HEK293 (cell line): Measurements from ENCODE around the gene TOR2A.

Experiments
- CTCF ChIA-PET: fragments of 350-600 bp; formaldehyde crosslinking; extraction: SDS; loops from one replicate; lab custom pipeline; 2021; ENCODE audit warnings: antibody characterized with exemption; lab: Yijun Ruan, JAX
- POLR2A ChIA-PET: fragments of 300-600 bp; formaldehyde crosslinking; extraction: SDS; loops from one replicate; lab custom pipeline; 2020; ENCODE audit warnings: antibody characterized with exemption, inconsistent platforms; lab: Yijun Ruan, JAX
- H3K27ac ChIP-seq: fragments of 200-500 bp; sonication (Bioruptor generic); 2 replicates; pipeline ENCODE4 v1.5.1; 2014; ENCODE audit warnings: low read depth, low read length, control low read depth, inconsistent platforms; ENCODE audit errors: extremely low read depth
- H3K36me3 ChIP-seq, 2 experiments: fragments of 200-500 bp in 1 of 2; sonication (Bioruptor generic) in 1 of 2; 1 replicate in 1 of 2; 2 replicates in 1 of 2; pipeline ENCODE4 v1.5.1; 2014 to 2017; ENCODE audit warnings: inconsistent platforms in 2 of 2, low read length in 2 of 2; ENCODE audit not compliant: control insufficient read depth in 2 of 2, insufficient read depth in 1 of 2
- H3K4me1 ChIP-seq: fragments of 200-500 bp; sonication (Bioruptor generic); 2 replicates; pipeline ENCODE4 v1.5.1; 2014; ENCODE audit warnings: mild to moderate bottlenecking, low read length, inconsistent platforms; ENCODE audit not compliant: control insufficient read depth, insufficient read depth
- H3K4me3 ChIP-seq: 2 replicates; pipeline ENCODE4 v1.5.1; 2011; ENCODE audit warnings: low read depth, mild to moderate bottlenecking, control low read depth, low read length, moderate library complexity
- H3K9me3 ChIP-seq: fragments of 200-500 bp; sonication (Bioruptor generic); 2 replicates; pipeline ENCODE4 v1.5.1; 2014; ENCODE audit warnings: low read depth, low read length, inconsistent platforms; ENCODE audit not compliant: control insufficient read depth, insufficient read depth
- GLIS1 ChIP-seq: fragments of 450-650 bp; formaldehyde crosslinking; IDR thresholded peaks from 2 replicates; pipeline ENCODE4 v1.5.1; 2016; ENCODE audit warnings: missing biosample characterization, missing genetic modification characterization
- HOXC10 ChIP-seq: sonication (generic); formaldehyde crosslinking; IDR thresholded peaks from 2 replicates; pipeline ENCODE4 v1.8.1; 2023; ENCODE audit warnings: mild to moderate bottlenecking, missing genetic modification reagents
- KLF10 ChIP-seq: fragments of 450-650 bp; IDR thresholded peaks from 2 replicates; pipeline ENCODE4 v1.5.1; 2018; ENCODE audit warnings: missing biosample characterization, mild to moderate bottlenecking, missing genetic modification characterization
- ZNF2 ChIP-seq: fragments of 450-650 bp; formaldehyde crosslinking; IDR thresholded peaks from 2 replicates; pipeline ENCODE4 v1.5.1; 2016; ENCODE audit warnings: missing biosample characterization, missing genetic modification characterization
- ZNF341 ChIP-seq: fragments of 450-650 bp; formaldehyde crosslinking; IDR thresholded peaks from 2 replicates; pipeline ENCODE4; 2016; ENCODE audit warnings: low read depth, missing biosample characterization, missing genetic modification characterization
- ZNF548 ChIP-seq: fragments of 450-650 bp; formaldehyde crosslinking; IDR thresholded peaks from 2 replicates; pipeline ENCODE4 v1.5.1; 2016; ENCODE audit warnings: missing biosample characterization, missing genetic modification characterization
- ZNF629 ChIP-seq: fragments of 450-650 bp; formaldehyde crosslinking; IDR thresholded peaks from 2 replicates; pipeline ENCODE4 v1.5.1; 2017; ENCODE audit warnings: missing biosample characterization, missing genetic modification characterization
- ZNF707 ChIP-seq: fragments of 450-650 bp; formaldehyde crosslinking; IDR thresholded peaks from 2 replicates; pipeline ENCODE4 v1.5.1; 2016; ENCODE audit warnings: missing biosample characterization, missing genetic modification characterization
- TF ChIP-seq, protein P1 (sequence below): fragments of 450-650 bp; formaldehyde crosslinking; IDR thresholded peaks from 2 replicates; pipeline ENCODE4 v1.5.1; 2017; ENCODE audit warnings: missing biosample characterization, missing genetic modification characterization
- TF ChIP-seq, protein P2 (sequence below): fragments of 450-650 bp; formaldehyde crosslinking; IDR thresholded peaks from 2 replicates; pipeline ENCODE4 v1.5.1; 2016; ENCODE audit warnings: missing biosample characterization, missing genetic modification characterization
- TF ChIP-seq, protein P3 (sequence below): fragments of 450-650 bp; formaldehyde crosslinking; conservative IDR thresholded peaks from 2 replicates; pipeline ENCODE4 v1.5.1; 2016; ENCODE audit warnings: low read depth, missing biosample characterization, missing genetic modification characterization

TOR2A gene

DNA sequence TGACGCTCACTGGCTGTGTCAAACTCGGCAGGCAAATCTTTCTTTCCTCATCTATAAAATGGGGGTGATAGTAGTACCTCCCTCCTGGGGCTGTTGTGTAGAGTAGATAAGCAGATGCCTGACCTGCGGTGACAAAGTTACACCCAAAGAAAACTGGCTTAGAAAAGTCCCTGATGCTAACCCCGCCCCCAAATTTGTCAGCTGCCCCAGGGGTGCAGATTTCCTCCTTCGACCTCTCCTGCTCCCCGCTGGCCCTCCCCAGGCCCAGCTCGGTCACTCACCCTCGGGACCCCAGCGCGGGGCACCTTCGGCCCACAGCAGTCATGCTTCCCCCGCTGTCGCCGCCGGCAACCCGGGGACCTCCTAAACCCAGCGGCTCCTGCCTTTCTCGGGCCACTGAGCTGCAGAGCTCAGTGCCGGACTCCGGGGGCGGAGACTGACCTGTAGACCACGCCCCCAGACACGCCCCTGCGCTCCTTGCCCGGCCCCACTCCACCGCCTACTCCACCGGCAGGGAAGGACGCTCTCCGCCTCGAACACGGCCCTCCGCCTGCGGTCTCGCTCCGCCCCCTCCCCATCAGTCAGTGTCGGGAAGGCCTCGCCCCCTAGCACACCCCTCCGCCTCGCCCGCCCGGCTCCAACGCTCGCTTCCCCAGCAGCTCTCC lies 35.9 kb upstream of the TOR2A start (continued):
- TF ChIP-seq, protein P1, sequence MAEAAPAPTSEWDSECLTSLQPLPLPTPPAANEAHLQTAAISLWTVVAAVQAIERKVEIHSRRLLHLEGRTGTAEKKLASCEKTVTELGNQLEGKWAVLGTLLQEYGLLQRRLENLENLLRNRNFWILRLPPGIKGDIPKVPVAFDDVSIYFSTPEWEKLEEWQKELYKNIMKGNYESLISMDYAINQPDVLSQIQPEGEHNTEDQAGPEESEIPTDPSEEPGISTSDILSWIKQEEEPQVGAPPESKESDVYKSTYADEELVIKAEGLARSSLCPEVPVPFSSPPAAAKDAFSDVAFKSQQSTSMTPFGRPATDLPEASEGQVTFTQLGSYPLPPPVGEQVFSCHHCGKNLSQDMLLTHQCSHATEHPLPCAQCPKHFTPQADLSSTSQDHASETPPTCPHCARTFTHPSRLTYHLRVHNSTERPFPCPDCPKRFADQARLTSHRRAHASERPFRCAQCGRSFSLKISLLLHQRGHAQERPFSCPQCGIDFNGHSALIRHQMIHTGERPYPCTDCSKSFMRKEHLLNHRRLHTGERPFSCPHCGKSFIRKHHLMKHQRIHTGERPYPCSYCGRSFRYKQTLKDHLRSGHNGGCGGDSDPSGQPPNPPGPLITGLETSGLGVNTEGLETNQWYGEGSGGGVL (tag by site-specific recombination): no peak

DNA sequence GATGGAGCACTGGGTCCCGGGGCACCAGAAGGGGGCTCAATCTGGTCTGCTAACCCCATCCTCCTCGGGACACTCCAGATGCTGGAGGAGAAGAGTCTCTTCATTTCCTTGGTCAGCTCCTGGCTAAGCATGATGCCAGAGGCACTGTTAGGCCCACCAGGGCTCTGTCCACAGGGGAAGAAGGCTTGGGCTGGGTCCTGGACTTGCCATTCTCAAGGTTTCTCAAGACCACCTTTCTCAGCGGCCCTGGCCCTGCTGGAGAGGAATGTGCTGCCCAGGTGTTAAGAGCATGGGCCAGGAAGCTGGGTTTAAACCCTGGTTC lies 35.5 kb upstream of the TOR2A start:
- H3K9me3 ChIP-seq: no peaks in the 10 kb centered on the region
- ChIA-PET CTCF (interaction anchor here (0.7 to 1.6 kb wide), 5 partner anchors 14 to 267 kb away, joined by 4 to 12 read pairs (median 4); partner anchors contain the start of gene TOR2A), POLR2A (interaction anchor here (0.6 to 1.9 kb wide), 13 partner anchors 9 to 156 kb away, joined by 3 to 10 read pairs (median 6); partner anchors contain the start of genes CDK9, ST6GALNAC4 and TOR2A)
- TF ChIP-seq ZNF629 (tag by site-specific recombination) (no peak), ZNF707 (tag by site-specific recombination) (no peak), ZNF2 (tag by site-specific recombination) (no peak), HOXC10 (CRISPR knock-in tag) (no peak)
- TF ChIP-seq, protein P2, sequence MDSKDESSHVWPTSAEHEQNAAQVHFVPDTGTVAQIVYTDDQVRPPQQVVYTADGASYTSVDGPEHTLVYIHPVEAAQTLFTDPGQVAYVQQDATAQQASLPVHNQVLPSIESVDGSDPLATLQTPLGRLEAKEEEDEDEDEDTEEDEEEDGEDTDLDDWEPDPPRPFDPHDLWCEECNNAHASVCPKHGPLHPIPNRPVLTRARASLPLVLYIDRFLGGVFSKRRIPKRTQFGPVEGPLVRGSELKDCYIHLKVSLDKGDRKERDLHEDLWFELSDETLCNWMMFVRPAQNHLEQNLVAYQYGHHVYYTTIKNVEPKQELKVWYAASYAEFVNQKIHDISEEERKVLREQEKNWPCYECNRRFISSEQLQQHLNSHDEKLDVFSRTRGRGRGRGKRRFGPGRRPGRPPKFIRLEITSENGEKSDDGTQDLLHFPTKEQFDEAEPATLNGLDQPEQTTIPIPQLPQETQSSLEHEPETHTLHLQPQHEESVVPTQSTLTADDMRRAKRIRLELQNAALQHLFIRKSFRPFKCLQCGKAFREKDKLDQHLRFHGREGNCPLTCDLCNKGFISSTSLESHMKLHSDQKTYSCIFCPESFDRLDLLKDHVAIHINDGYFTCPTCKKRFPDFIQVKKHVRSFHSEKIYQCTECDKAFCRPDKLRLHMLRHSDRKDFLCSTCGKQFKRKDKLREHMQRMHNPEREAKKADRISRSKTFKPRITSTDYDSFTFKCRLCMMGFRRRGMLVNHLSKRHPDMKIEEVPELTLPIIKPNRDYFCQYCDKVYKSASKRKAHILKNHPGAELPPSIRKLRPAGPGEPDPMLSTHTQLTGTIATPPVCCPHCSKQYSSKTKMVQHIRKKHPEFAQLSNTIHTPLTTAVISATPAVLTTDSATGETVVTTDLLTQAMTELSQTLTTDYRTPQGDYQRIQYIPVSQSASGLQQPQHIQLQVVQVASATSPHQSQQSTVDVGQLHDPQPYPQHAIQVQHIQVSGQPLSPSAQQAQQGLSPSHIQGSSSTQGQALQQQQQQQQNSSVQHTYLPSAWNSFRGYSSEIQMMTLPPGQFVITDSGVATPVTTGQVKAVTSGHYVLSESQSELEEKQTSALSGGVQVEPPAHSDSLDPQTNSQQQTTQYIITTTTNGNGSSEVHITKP (tag by site-specific recombination): no peak
- H3K4me1 ChIP-seq: no peaks in the 10 kb centered on the region
- no peak overlapping the region for H3K27ac ChIP-seq
- no peaks in the 10 kb centered on the region for H3K36me3 ChIP-seq
- no peak overlapping the region for H3K4me3 ChIP-seq

DNA sequence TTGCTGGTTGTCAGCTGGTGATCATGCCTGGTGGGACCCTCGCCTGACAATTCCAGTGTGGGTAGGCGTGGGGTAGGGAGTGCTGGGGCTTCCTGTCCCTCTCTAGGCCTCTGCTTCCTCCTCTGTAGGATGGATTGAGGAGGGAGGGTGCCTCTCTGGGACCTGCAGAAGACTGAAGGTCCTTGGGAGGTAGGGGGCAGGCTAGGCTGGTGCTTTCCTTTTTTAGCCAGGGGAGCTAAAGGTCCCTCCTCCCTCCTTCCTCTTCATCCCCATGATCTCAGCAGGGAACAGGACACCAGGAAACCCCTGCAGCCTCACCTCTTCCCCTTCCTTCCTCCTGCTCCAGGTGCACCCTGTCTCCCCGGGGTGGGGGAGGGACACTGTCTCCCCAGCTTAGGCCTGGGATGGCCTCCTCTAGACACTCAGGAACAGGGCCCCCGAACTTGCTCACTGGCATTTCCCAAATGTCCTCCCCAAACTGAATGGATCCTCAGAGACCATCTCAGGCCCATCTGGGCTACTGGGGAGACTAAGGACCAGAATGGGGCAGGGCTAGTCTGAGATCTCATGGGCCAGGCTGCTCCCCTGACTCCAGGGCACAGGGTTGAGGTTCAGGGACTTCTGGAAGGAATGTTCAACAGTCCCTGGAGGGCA lies 35.0 kb upstream of the TOR2A start:
- Histone ChIP-seq H3K4me1 (no peaks in the 10 kb centered on the region), H3K9me3 (no peaks in the 10 kb centered on the region), H3K27ac (no peak overlapping the region), H3K36me3 (no peaks in the 10 kb centered on the region), H3K4me3 (no peak overlapping the region)
- CTCF ChIA-PET: interaction anchor here (0.6 to 3.1 kb wide), 4 partner anchors 15 to 266 kb away, joined by 3 to 14 read pairs (median 4); partner anchors contain the start of gene CDK9
- POLR2A ChIA-PET: interaction anchor here (1.1 to 1.9 kb wide), 3 partner anchors 23 to 147 kb away, joined by 4 to 7 read pairs (median 4); partner anchors contain the start of gene ST6GALNAC4
- TF ChIP-seq GLIS1 (0 out of 2 replicates have a peak, but pooled peaks have one; percentile 11), ZNF341 (tag by site-specific recombination) (peak; percentile 43; the same call in 1 of the 2 replicates), KLF10 (tag by site-specific recombination) (no peak), ZNF548 (tag by site-specific recombination) (no peak), ZNF2 (tag by site-specific recombination) (no peak)
- TF ChIP-seq, protein P3, sequence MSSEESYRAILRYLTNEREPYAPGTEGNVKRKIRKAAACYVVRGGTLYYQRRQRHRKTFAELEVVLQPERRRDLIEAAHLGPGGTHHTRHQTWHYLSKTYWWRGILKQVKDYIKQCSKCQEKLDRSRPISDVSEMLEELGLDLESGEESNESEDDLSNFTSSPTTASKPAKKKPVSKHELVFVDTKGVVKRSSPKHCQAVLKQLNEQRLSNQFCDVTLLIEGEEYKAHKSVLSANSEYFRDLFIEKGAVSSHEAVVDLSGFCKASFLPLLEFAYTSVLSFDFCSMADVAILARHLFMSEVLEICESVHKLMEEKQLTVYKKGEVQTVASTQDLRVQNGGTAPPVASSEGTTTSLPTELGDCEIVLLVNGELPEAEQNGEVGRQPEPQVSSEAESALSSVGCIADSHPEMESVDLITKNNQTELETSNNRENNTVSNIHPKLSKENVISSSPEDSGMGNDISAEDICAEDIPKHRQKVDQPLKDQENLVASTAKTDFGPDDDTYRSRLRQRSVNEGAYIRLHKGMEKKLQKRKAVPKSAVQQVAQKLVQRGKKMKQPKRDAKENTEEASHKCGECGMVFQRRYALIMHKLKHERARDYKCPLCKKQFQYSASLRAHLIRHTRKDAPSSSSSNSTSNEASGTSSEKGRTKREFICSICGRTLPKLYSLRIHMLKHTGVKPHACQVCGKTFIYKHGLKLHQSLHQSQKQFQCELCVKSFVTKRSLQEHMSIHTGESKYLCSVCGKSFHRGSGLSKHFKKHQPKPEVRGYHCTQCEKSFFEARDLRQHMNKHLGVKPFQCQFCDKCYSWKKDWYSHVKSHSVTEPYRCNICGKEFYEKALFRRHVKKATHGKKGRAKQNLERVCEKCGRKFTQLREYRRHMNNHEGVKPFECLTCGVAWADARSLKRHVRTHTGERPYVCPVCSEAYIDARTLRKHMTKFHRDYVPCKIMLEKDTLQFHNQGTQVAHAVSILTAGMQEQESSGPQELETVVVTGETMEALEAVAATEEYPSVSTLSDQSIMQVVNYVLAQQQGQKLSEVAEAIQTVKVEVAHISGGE (tag by site-specific recombination): no peak
